RCC 7860 (cell line): ENCODE measurements around the gene TEX36.
"Not testable (repeated sequence)": the region's sequence is repeated elsewhere in the genome, so short reads cannot be mapped to it uniquely, and the experiment has no call there.

ENCODE experiments used
- DNase-seq: peaks from one replicate; pipeline ENCODE4 v3.0.0-alpha.2; 2015; ENCODE audit warnings: low spot score
- FAIRE-seq: peaks from 2 replicates; lab custom pipeline; 2012; peaks lifted over from hg19 to GRCh38; lab: Jason Lieb, UNC

Gene TEX36, protein sequence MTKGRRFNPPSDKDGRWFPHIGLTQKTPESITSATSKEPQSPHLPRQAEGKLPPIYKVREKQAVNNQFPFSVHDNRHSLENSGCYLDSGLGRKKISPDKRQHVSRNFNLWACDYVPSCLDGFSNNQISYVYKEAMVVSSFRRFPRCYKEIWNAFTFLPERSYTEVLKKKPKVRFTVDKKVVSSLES

DNA sequence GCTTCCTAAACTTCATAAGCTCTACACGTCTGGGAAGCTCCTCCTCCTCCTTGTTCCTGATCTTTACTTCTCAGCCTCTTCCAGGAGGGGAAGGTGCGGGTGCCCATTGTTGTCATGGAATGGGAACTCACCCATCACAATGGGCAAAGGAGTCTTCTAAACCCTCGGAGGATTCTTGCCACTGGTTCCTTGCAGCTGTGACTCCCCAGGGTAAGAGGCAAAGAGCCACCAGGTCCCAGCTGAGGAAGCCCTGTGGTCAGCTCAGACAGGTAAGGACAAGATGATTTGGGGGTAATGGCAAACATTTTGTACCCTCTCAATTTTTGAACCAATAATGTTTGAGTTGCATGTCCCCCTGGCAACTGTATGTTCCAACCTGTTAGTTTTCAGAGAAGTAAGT is at the start of gene TEX36:
TSS of gene TEX36 (minus strand) at position 101 of the 400 bp plus-strand sequence. CDS start 174 bp downstream, outside the sequence.
- FAIRE-seq = no peak
- no peak for DNase-seq

DNA sequence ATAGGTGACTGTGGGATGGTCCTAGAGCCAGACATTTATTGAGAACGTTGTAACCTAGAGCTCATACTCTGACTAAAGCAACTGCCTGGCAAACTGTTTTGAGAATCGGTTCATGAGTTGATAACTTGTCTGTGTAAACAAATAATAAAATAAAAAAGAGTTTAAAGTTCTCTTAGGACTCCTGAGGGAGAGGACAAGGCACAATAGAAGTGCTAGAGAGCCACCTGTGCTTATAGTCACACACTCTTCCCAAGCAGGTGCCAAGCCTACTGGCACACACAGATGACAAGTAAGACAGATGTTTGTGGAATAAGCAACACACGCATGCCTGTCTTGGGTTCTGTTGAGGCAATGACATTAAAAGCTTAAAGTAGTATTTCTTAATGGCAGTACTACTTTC is 44.5 kb upstream of the TEX36 start:
- DNase-seq (no peak), FAIRE-seq (no peak)

DNA sequence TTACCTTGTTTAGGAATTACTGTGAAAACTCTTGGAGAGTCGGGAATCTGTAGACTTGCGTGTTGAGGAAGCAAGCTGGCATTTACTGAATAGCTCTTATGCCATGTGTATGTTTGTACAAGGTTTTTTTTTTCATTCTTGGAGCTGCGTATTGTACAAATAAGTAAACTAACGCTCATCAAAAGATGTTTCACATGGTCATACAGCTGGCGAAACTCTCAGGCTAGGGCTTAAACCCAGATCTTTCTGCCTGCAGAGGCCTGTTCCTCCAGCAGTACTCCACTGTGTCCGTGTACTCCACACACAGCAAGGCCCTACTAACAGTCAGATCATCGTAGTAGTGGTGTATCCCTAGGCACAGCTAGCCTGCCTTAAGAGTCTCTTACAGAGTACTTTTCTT is 44.0 kb upstream of the TEX36 start:
- FAIRE-seq (no peak), DNase-seq (no peak)

DNA sequence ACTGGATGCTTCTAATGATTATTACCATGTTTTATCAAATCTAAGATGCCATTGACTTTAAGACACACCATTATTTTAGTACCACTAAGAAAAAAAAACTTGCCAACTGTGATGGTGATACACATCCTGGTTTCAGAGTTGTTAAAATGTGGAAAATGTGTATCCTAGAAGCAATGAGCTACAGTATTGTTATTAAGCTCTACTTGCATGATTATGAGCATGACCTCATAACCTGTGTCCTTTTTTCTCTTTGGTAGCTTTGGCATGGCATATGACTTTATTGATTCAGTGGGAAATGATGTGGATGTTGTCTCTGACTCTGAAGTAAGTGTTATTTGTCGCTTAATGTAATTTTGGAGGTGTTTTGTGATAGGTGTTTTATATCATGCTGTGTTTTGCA is 39.8 kb upstream of the TEX36 start:
- no peak for DNase-seq
- no peak for FAIRE-seq

DNA sequence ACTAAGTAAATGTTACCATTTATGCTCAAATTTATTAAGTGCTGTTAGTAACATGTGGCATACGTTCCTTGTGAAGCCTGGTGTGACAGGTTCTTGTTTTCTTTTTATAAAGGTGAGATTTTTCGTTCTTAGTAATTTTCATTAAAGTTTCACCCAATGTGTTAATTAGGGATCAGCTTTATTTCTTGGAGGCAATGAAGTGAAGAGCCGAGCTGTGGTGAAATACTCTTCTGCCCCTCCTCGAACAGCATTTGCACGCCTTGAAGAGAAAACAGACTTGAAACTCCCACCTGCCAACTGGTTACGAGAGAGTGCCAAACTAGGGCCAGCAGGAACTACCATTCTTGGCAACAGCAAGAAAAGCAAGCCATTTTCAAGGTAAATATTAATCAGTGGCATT is 38.1 kb upstream of the TEX36 start:
- DNase-seq = no peak
- no peak for FAIRE-seq

DNA sequence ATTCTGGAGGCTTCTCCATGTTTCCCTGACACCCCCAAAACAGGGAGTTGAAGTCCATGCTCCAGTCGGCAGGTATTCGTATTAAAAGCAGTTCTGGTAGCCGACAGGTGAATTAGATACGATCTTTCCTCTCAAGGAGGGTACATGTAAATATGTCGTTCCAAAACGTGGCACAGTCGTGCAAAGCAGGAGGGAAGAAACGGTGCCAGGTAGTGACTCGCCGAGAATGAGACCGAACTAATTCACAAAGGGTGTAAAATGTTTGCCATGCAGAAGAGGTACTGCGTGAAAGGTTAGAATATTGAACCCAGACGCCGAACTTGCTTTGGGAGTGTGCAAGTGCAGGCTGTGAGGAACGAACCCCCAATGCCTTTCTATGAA is 37.0 kb upstream of the TEX36 start:
- no peak for FAIRE-seq

DNA sequence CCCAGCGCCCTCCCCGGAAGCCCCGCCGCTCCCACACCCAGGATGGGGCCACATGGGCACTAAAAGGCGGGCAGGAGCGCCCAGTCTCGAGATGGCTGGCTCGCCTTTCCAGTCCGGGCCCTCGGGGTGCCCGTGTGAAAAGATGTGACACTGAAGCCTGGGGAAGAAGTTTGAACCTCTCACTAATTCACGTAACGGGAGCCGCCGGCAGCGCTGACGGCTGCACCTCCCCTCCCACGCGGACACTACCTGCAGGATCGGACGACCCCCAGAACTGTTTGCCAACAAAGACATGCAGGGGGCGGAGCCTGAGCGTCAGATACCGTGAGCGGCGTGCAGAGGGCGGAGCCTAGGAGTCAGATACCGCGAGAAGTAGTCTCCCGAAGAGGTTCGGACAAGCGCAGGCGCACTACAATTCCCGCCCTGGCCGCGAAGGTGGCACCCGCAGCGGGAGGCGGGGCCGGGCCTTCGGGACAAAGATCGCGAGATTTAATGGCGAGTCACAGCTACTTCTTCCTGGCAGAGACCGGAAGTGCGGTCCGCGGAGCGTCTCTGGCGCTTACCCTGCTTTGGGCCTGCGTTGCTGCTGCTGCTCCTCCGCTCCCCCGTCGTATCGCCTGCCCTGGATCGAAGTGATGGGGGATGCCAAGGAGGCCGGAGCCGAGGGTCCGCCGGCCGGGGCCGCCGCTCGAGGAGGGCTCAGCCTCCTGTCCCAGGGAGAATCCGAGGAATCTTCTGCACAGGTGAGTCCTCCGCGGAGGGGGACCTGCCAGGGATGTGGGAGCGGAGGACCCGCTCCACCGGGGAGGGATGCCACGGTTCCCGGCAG is 36.4 kb upstream of the TEX36 start, which contains the start of gene EDRF1:
TSS of gene EDRF1 (plus strand) at position 537 of the 829 bp plus-strand sequence. CDS start at position 636, 99 bp downstream.
- peak; percentile 99 for DNase-seq
- peak; percentile 91 for FAIRE-seq

More for the DNA sequence above, 37.0 kb upstream of the TEX36 start:
- DNase-seq = no peak

DNA sequence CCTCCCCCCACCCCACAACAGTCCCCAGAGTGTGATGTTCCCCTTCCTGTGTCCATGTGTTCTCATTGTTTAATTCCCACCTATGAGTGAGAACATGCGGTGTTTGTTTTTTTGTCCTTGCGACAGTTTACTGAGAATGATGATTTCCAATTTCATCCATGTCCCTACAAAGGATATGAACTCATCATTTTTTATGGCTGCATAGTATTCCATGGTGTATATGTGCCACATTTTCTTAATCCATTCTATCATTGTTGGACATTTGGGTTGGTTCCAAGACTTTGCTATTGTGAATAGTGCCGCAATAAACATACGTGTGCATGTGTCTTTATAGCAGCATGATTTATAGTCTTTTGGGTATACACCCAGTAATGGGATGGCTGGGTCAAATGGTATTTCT is 31.8 kb upstream of the TEX36 start:
- not testable (repeated sequence) for DNase-seq, FAIRE-seq

DNA sequence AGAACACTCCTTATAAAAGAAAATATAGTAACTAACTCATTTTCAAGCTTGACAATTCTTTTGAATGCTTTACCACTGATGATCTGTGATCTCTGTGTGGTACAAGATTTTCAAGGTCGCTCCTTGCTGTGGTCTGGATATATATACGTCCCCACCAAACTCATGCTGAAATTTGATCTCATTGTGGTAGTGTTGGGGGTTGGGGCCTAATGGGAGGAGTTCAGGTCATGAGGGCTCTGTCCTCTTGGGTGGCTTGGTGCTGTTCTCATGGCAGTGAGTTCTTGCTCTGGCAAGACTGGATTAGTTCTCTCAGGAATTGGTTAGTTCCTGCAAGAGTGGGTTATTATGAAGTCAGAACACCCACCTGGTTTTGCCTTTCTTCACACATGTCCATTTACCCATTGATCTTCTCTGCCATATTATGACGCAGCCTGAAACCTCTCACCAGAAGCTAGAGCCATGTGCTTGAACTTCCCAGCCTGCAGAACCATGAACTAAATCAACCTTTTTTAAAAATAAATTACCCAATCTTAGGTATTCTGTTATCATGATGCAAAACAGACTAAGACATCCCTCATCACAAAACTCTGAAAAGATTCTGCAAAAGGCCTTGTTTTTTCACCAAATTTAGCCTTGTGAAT is 28.3 kb upstream of the TEX36 start:
- FAIRE-seq = no peak
- no peak for DNase-seq

DNA sequence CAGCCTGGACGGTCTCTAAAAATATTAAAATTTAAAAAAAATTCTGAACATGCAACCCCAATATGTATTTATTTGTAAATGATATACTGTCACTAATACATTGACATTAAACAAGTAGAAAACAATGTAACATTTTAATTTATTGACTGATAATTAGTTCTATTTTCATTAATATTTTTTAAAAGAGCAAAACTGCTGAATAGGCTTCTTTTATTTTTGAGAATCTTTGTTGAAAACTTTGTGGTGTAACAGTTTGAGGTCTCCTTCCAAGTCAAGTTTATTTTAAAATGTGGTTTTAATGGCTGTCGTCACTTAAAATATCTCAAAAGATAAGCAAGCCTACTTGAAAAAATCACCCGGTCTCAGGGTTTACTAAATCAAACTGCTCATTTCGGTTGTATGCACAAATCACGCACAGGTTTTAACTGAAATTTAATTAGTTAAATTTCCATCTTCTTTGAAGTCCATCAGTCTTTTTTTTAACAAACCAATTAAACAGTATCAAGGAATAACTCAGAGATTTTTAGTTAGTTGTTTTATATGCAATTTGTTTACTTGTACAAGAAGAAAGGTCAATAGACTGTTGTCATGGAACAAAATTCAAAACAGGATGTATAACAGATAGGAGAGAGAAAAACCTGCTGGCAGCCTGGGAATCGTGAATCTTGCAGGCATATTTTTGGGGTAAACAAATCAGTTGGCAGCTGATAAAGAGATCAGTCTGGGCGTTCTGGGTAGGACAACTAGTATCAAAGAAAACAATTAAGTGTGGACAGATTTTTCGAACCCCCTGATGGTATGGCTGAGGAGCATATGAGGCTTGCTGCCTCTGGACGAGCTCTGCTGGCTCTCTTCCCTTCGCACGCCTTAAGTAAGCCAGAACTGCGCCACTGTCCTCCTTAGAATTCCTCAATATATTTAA is 26.9 kb upstream of the TEX36 start:
- DNase-seq (no peak), FAIRE-seq (no peak)

DNA sequence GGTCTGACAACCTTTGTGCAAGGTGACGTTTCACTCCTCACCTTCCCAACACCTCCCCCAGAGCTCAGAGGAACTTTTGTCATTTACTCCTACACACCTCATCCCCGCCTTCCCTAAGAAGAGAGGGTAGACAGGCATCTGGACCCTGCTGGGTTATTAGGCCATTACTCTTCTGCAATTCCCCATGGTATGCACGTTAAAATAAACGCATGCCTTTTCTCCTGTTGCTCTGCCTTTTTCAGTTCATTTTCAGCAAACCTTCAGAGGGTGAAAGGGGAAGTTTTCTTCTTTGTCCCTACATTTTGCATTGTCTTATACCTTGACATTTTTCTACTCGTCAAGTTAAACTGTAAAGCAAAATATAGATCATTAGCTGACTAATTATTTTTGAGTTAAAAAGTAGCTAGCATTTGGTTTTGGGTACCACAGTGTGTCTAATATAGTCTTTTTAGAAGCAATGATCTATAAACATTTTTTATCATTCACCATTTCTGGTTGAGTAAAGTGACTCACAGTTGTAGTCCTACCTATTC is 26.1 kb upstream of the TEX36 start:
- FAIRE-seq = no peak
- DNase-seq = no peak

DNA sequence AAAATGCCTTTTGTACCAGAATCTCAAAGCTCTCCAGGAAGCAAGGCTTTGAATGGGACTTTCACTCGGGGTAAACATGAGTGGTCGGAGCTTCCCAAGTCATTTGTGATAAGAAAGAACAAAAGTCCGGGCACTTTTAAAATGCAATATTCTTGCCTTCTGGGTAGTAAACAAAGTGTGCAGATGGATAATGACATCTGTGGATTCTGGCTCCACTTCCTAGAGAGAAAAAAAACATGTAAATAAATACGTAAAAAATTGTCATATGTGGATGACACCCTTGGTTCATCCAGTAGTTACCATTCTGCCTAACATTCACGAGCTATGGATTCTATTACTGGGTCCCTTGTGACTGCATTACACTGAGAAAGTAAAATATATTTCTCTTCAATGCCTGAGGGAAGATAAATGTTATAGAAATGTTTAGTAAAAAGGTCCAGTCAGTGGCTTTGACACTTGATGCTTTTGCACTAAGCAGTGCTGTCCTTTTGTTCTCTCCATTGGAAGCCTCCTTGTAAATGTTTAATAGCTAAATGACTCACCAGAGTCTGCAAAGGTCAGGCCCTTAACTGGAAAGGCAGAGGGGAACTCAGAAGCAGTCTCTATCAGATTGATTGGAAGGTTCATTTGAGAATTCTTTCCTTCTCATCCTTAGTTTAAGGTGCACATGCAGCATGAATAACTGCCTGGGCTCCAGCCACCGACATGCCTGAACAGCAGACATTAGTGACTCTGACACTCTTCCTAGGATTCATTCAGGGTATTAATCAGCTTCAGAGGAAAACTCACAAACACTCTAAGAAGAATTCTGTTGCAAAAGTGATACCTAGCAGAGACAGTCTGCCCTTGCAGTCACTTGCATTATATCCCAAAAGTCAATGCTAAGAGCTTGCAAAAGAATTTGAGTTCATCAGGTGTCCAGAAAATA is 24.8 kb upstream of the TEX36 start:
- peak; percentile 60 for DNase-seq
- FAIRE-seq = peak; percentile 92

DNA sequence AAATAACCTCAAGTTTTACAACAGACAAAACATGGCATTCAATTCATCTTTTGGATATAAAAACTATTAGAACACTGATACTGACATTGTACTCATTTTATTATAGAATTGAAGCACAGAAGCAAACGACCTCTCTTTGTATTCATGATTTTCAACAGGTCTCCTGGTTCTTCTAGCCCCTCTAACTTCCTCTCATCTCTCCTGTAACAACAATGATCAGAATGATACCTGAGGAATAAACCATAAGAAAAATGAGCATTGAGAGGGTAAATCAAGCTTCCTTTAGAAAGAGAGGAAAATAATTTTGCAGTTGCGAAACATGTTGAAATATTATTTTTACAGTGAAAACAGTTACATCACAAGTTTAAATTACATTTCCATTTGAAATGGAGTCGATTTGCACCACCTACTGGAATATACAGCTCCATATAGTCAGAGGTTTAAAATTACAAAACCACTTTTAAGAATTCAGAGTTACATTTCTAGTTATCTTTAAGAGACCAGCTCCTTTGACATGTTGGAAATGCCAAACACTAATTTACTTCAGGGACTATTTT is 17.5 kb upstream of the TEX36 start:
- no peak for FAIRE-seq

DNA sequence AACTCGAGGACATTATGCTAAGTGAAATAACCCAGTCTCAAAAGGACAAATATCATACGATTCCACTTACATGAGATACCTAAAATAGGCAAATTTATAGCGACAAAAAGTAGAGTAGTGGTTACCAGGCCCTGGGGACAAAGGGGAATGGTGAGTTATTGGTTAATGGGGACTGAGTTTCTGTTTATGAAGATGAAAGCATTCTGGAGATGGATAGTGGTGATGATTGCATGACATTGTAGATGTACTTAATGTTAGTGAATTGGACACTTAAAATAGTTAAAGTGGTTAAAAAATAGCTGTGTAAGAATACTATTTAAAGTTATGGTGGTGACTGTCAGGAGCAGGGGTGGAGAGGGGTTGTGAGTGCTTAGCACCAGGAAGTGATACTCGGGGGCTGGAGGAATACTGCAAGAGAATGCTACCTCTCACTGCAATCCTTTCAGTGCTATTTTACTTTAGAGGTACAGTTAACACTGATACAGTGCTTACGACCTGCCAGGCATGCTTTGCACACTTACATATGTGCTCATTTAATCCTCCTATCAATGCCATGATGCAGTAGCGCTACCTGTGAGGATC is 16.7 kb upstream of the TEX36 start:
- FAIRE-seq (no peak), DNase-seq (no peak)

More for the DNA sequence above, 17.5 kb upstream of the TEX36 start:
- no peak for DNase-seq

DNA sequence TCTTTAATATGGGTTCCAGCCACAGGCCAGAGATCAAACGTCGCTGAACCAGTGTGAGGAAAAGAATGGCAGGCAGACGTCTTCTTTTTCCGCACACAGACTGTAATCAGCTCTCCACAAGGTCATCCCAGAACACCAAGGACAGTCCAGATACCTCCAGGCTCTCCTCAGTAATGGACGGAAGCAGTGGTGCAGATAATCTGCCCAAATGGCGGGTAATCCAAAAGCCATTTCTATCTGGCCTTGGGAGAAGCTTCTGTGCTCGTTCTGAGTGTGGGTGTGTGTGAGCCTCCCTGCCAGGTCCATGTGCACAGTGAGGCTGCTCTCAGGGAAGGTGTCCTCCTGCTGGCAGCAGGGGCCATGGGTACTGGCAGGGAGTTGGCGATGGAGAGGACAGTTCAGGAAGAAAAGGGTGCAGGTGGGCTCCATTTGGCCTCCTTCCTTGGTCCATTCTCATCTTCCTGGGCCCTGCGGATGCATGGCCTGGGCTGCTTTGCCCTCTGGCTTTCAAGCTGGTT is 15.6 kb upstream of the TEX36 start:
- DNase-seq (no peak), FAIRE-seq (no peak)

DNA sequence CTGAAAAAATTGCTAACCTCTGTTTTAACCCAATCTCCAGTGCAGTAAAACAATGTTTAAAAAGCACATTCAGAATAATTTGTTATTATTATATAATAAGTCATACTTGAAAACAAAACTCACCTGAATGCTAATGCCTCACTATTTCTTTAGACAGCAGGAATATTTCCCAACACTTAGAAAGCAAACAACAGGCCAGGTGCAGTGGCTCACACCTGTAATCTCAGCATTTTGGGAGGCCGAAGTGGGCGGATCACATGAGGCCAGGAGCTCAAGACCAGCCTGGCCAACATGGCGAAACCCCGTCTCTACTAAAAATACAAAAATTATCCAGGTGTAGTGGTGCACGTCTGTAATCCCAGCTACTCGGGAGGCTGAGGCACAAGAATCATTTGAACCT is 13.9 kb upstream of the TEX36 start:
- DNase-seq, FAIRE-seq: not testable (repeated sequence)

DNA sequence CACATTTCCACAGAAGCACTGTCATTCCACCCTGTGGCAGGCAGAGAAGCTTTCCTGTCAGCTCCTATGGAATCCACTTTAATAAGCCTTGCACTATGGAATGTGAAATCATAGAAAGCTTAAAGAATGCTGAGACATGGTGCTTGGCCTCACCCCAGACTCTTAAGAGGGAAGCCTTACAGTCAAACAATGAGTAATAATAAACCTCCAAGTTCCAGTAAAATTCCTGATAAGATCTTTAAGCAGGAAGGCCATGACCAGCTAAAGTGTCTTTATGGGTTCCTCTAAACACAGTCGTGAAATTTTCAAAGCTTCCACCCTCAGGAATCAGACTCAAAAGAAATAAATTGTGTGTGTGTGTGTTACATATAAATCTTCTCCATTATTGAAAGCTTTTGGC is 11.9 kb upstream of the TEX36 start:
- FAIRE-seq (no peak), DNase-seq (peak; percentile 23)

DNA sequence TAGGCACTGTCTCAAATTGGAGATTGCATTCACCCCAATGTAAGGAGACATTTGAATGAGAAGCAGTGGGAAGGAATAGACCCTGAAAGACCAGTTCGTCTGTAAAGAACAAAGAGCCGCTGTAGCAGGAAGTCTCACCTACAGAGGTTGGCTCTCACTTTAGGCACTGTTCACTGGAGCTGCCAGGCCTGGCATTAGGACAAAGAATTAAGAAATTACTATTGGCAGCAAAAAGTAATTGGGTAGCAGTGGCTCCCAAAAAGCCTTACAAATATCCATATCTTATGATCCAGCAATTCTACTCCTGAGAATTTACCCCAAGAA is 10.5 kb upstream of the TEX36 start:
- no peak for FAIRE-seq
- DNase-seq = no peak
